NCI-H510A (cell line): ENCODE results near the gene PRR18.

ENCODE experiments used
- DNase-seq: peaks from one replicate; lab custom pipeline; 2025; lab: John Stamatoyannopoulos, UW

PRR18 gene

GRCh38 chr6:166274739-166275370 lies 33.3 kb downstream of the PRR18 start:
- no peak for DNase-seq

- no peak for DNase-seq
Measured at GRCh38 chr6:166274163-166274562, 34.0 kb downstream of the PRR18 start.

- DNase-seq = no peak
Measured at GRCh38 chr6:166271376-166271765, 36.8 kb downstream of the PRR18 start.

GRCh38 chr6:166270706-166271375 lies 37.4 kb downstream of the PRR18 start:
- no peak for DNase-seq

GRCh38 chr6:166269301-166270039 lies 38.7 kb downstream of the PRR18 start:
- DNase-seq = no peak

GRCh38 chr6:166268431-166268830 lies 39.8 kb downstream of the PRR18 start:
- no peak for DNase-seq

- no peak for DNase-seq
Measured at GRCh38 chr6:166267526-166267925, 40.7 kb downstream of the PRR18 start.

GRCh38 chr6:166266336-166266735 lies 41.9 kb downstream of the PRR18 start:
- DNase-seq = no peak

GRCh38 chr6:166262743-166263515 lies 45.3 kb downstream of the PRR18 start:
- no peak for DNase-seq

GRCh38 chr6:166259296-166259977 lies 48.8 kb downstream of the PRR18 start:
- no peak for DNase-seq

- no peak for DNase-seq
Measured at GRCh38 chr6:166258854-166259276, 49.3 kb downstream of the PRR18 start.

- DNase-seq = no peak
Measured at GRCh38 chr6:166257911-166258318, 50.3 kb downstream of the PRR18 start.
